Measurements from ENCODE around the gene MAU2. TPM values are rescaled to one million over a fixed set of nuclear protein-coding genes. Genes with fewer than 3 reads are reported as not detected.

The MAU2 gene
- polyA plus RNA-seq, 6 donors from 2014 or later, result 17.6 to 39.9 (median 24.2) TPM

DNA sequence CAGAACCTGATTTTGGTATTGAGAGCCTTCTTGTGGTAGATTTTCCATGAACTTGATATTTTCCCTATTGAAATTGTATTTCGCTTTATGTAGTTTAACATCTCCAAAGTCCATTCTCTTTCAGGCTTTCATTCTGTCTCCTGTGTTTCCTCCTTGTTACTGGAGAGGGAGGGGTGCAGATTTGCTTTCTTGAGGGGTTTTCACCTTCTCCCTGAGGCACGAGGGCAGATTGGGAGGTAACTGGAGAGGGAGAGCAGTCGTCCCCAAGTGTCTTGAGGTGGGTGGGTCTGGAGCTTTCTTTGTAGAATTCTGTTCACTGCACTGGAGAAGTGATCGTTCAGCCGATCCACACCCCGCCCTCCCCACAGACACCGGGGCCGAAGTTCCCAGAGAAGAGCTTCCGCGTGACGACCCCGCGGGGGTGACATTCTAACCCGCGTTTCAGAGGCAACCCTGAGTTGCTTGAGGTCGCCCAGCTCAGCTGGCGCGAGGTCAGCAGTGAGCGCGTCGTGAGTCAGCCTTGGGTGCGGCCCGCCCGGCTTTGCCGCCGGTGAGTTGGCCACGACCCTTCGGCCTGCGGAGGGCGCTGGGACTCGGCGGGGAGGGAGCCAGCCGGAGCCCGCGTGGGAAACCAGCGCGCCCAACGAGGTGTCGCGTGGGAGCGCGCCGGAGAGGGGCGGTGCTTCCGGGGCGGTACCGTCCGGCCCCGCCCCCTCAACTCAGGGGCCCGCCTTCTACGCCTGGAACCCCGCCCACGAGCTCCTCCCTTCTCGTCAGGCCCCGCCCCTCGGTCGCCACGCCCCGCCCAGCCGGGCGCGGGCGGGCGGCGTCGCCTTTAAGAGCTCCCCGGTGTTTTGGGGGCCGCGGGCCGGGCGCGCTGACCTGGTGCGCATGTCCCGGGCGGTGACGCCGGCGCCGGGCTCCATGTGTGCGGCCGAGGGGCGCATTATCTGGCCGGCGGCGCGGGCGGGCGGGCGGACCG is 84.5 kb downstream of the MAU2 start, which contains the start of gene GATAD2A:
Gene GATAD2A (plus strand): TSS at position 797 of the 982 bp plus-strand sequence. CDS start 59,671 bp downstream, outside the sequence.
- H3K36me3 Mint-ChIP-seq, result no peaks in the 10 kb centered on the region
- peak within 1 kb of the TSS; percentile 90 to 98 (median 96) for H3K4me3 Mint-ChIP-seq
- H3K27ac Mint-ChIP-seq, result peak within 1 kb of the TSS; percentile 85 to 99 (median 94)
- no peaks in the 10 kb centered on the region for H3K9me3 Mint-ChIP-seq
- peaks cover 30 to 61% (median 59%) of the 10 kb centered on the region in 3 donors for H3K4me1 Mint-ChIP-seq
- H3K27me3 Mint-ChIP-seq, result no peaks in the 10 kb centered on the region
- DNase-seq, result peak; percentile 94
- peak; percentile 76 to 77 for ATAC-seq (ENCODE audit: low read depth in 2 of 2)

DNA sequence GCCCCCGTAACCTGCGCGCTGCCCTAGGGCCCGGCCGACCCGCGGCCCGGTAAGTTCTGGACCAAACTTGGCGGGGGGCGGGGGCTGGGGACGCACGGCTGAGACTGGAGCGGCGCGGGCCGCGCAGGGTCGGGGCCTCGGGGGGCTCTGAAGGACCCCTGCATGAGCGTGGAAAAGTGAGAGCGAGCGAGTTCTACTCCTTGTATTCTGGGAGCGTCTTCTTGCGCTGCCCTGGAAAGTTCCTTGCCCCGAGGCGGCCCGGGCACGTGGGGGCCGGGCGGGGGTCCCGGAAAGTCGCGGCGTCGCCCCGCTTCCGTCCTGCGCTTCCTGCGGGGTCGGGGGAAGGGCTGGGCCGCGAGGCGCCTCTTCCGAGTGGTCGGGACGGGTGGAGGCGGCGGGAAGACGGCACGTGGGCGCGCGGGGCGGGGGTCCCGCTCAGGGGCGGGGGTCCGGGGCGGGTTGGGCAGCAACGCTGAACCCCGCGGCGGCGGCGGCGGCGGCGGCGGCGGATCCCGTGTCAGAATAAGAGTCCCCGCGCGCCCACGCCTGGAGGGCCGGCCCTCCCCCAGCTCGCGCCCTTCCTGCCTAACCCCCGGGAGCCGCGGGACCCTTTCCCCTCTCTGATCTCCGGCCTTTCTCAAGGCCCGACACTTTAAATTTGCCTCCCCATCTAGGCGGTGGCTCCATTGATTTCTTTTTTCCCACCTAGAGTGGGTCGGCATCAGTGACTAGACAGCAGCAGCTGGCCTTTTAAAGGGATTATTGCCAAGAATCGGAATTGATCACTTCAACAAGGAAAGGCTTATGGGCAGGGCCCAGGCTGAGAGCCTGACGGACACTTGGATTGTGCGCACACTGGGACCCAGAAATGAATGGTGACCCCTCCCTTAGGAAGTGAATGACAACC is 85.6 kb downstream of the MAU2 start:
- DNase-seq (peak; percentile 41), ATAC-seq (ENCODE audit: low read depth in 2 of 2) (peak; percentile 20 to 23)
- H3K27ac Mint-ChIP-seq, result peak overlapping the region in 5 of 6 donors; percentile 69 to 99 (median 93)
- no peaks in the 10 kb centered on the region for H3K36me3 Mint-ChIP-seq
- no peaks in the 10 kb centered on the region for H3K27me3 Mint-ChIP-seq
- H3K9me3 Mint-ChIP-seq, result no peaks in the 10 kb centered on the region
- H3K4me1 Mint-ChIP-seq, result peaks cover 36 to 71% (median 69%) of the 10 kb centered on the region in 3 donors
- peak overlapping the region; percentile 84 to 98 (median 96) for H3K4me3 Mint-ChIP-seq

DNA sequence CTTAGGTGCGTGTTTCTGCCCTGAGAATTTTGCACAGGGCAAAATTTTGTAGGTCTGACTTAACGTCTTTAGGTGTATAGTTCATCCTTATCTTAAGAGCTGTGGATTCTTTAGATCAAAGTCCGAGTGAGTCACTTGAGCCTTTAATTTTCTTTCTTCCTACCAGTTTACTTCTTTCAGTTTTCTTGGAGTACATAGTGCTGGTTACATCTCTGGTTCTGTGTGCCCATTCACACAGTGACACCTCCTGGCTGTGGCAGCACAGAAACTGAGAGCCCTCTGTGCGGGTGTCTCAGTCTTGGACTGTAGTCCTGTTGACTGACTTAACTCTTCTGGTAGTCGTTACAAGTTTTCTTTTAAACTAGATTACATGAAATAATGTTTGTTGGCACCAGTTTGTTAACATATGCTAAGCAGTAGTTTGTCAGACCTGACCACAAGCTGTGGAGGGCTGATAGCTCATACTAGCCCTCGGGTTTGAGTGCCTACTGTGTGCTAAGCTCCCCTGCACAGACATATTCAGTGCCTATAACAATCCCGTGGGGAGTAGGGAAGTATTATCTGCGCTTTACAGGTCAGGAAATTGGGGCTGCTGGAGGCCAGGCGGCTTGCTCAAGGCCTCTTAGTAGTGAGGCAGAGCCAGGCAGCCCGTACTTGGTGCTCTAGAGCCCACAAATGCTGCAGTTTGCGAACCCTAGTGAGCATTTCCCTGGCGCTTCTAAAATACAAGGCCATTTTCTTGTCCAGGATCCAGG is 86.4 kb downstream of the MAU2 start:
- Mint-ChIP-seq H3K27ac (peak overlapping the region; percentile 67 to 99 (median 91)), H3K9me3 (no peaks in the 10 kb centered on the region), H3K36me3 (no peaks in the 10 kb centered on the region), H3K4me1 (peaks cover 38 to 75% (median 74%) of the 10 kb centered on the region in 3 donors), H3K4me3 (peak overlapping the region; percentile 84 to 98 (median 96)), H3K27me3 (no peaks in the 10 kb centered on the region)
- ATAC-seq (ENCODE audit: low read depth in 2 of 2) (peak; percentile 27 to 34), DNase-seq (peak; percentile 25)

DNA sequence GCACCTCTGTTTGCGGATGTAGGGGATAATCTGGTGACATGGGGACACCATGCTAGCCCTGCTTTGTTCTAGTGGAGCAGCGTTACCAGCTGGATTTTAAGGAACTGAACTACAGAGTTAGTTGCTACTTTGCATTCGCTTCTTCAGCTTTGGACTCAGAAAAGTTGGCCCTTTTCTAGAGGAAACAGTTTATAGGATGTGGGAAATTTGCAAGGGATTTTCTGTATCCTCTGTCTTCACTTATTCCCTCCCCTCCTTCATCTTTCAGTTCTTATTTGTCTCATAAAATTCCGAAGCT is 87.0 kb downstream of the MAU2 start:
- Mint-ChIP-seq H3K4me1 (peaks cover 38 to 79% (median 74%) of the 10 kb centered on the region in 3 donors), H3K27me3 (no peaks in the 10 kb centered on the region), H3K9me3 (no peaks in the 10 kb centered on the region), H3K27ac (peak overlapping the region in 2 of 6 donors; percentile 54 to 67), H3K36me3 (no peaks in the 10 kb centered on the region), H3K4me3 (peak overlapping the region; percentile 55 to 98 (median 95))
- ATAC-seq (ENCODE audit: low read depth in 2 of 2) (no peak), DNase-seq (no peak)

Other genes starting within 250 kb of the MAU2 start
- gene TMEM161A, start 182.4 kb upstream of the MAU2 start, polyA plus RNA-seq (ENCODE audit: low read depth in 6 of 6), result 10 to 100 TPM; 15.0 to 22.9 (median 18.3) TPM
- 1 to 10 TPM in 1 of 6 donors, under 1 TPM in 3, not detected in 2; 0.19 to 1.4 (median 0.38) TPM for gene MEF2B, start 150.6 kb upstream of the MAU2 start, polyA plus RNA-seq (ENCODE audit: low read depth in 6 of 6)
- gene BORCS8, start 128.7 kb upstream of the MAU2 start, polyA plus RNA-seq (ENCODE audit: low read depth in 6 of 6), result 10 to 100 TPM; 26.2 to 31.6 (median 28.2) TPM
- 100 to 1,000 TPM in 1 of 6 donors, 10 to 100 TPM in 5; 74.7 to 141 (median 85.8) TPM for gene RFXANK, start 128.6 kb upstream of the MAU2 start, polyA plus RNA-seq (ENCODE audit: low read depth in 6 of 6)
- 10 to 100 TPM; 25.6 to 38.4 (median 31.4) TPM for gene NR2C2AP, start 117.4 kb upstream of the MAU2 start, polyA plus RNA-seq (ENCODE audit: low read depth in 6 of 6)
- gene NCAN, start 108.9 kb upstream of the MAU2 start, polyA plus RNA-seq (ENCODE audit: low read depth in 6 of 6), result not detected
- gene TM6SF2, start 47.5 kb upstream of the MAU2 start, polyA plus RNA-seq (ENCODE audit: low read depth in 6 of 6), result not detected
- 10 to 100 TPM; 22.8 to 45.7 (median 26.5) TPM for gene SUGP1, start 320 bp upstream of the MAU2 start, polyA plus RNA-seq (ENCODE audit: low read depth in 6 of 6)
- gene GATAD2A, start 84.8 kb downstream of the MAU2 start, polyA plus RNA-seq (ENCODE audit: low read depth in 6 of 6), result 10 to 100 TPM in 3 of 6 donors, 1 to 10 TPM in 3; 2.2 to 19.2 (median 10.6) TPM
- 1 to 10 TPM; 1.1 to 4.3 (median 2.3) TPM for gene TSSK6, start 194.7 kb downstream of the MAU2 start, polyA plus RNA-seq (ENCODE audit: low read depth in 6 of 6)
- 100 to 1,000 TPM; 226 to 324 (median 271) TPM for gene NDUFA13, start 195.4 kb downstream of the MAU2 start, polyA plus RNA-seq (ENCODE audit: low read depth in 6 of 6)
- gene YJEFN3, start 208.1 kb downstream of the MAU2 start, polyA plus RNA-seq (ENCODE audit: low read depth in 6 of 6), result under 1 TPM in 2 of 6 donors, not detected in 4; 0.17 TPM
- under 1 TPM in 1 of 6 donors, not detected in 5; 0.11 TPM for gene CILP2, start 217.4 kb downstream of the MAU2 start, polyA plus RNA-seq (ENCODE audit: low read depth in 6 of 6)